Mesenchymal stem cell (in vitro differentiated cells and primary cell): ENCODE measurements around the gene EGLN3.

Source experiments
- DNase-seq: peaks from one replicate; pipeline ENCODE4 v3.0.0-alpha.2; 2013
- H2AFZ ChIP-seq: one replicate; pipeline ENCODE4 v1.6.1; 2013; ENCODE audit warnings: low read depth, mild to moderate bottlenecking, control low read depth, inconsistent platforms, low read length, moderate library complexity
- H2AK5ac ChIP-seq: 2 replicates; pipeline ENCODE4 v1.6.1; 2013; ENCODE audit warnings: low read length, moderate library complexity, mild to moderate bottlenecking, inconsistent platforms; ENCODE audit not compliant: severe bottlenecking
- H2BK120ac ChIP-seq: one replicate; pipeline ENCODE4 v1.6.1; 2013; ENCODE audit warnings: low read depth, mild to moderate bottlenecking, inconsistent platforms, low read length, moderate library complexity
- H2BK12ac ChIP-seq, 2 experiments: one replicate each; pipeline ENCODE4 v1.6.1; 2013; ENCODE audit warnings: inconsistent platforms in 2 of 2, low read length in 2 of 2, mild to moderate bottlenecking in 2 of 2, moderate library complexity in 2 of 2, control low read depth in 1 of 2
- H2BK15ac ChIP-seq: one replicate; pipeline ENCODE4 v1.6.1; 2013; ENCODE audit warnings: mild to moderate bottlenecking, low read depth, inconsistent platforms; ENCODE audit not compliant: poor library complexity, severe bottlenecking
- H2BK5ac ChIP-seq: 2 replicates; pipeline ENCODE4 v1.6.1; 2013; ENCODE audit warnings: low read depth, mild to moderate bottlenecking, low read length, control low read depth, inconsistent platforms; ENCODE audit not compliant: poor library complexity, severe bottlenecking
- H3K14ac ChIP-seq, 2 experiments: one replicate each; pipeline ENCODE4 v1.6.1; 2013; ENCODE audit warnings: inconsistent platforms in 2 of 2, low read length in 2 of 2, control low read depth in 1 of 2, mild to moderate bottlenecking in 1 of 2, moderate library complexity in 1 of 2
- H3K18ac ChIP-seq, 2 experiments: one replicate each; pipeline ENCODE4 v1.6.1; 2013; ENCODE audit warnings: inconsistent platforms in 2 of 2, low read length in 2 of 2, control low read depth in 1 of 2, low read depth in 1 of 2, mild to moderate bottlenecking in 1 of 2
- H3K23ac ChIP-seq, 2 experiments: one replicate each; pipeline ENCODE4 v1.6.1; 2013; ENCODE audit warnings: inconsistent platforms in 2 of 2, low read length in 2 of 2, mild to moderate bottlenecking in 2 of 2, moderate library complexity in 2 of 2, control low read depth in 1 of 2
- H3K27ac ChIP-seq: 2 replicates; pipeline ENCODE4 v1.5.1; 2013; ENCODE audit warnings: mild to moderate bottlenecking, moderate library complexity, low read length, control low read depth, inconsistent platforms; ENCODE audit not compliant: poor library complexity, severe bottlenecking
- H3K27me3 ChIP-seq, 2 experiments: 2 replicates each; pipeline versions ENCODE4 v1.6.1 to v1.7.0; 2013; ENCODE audit warnings: low read length in 2 of 2, mild to moderate bottlenecking in 2 of 2, moderate library complexity in 2 of 2, control low read depth in 1 of 2, inconsistent platforms in 1 of 2; ENCODE audit not compliant: control insufficient read depth in 1 of 2, insufficient read depth in 1 of 2
- H3K36me3 ChIP-seq, 2 experiments: 2 replicates each; pipeline versions ENCODE4 v1.6.1 to v1.7.0; 2013; ENCODE audit warnings: low read length in 2 of 2, control low read depth in 1 of 2, inconsistent platforms in 1 of 2, low read depth in 1 of 2, mild to moderate bottlenecking in 1 of 2; ENCODE audit not compliant: insufficient read depth in 2 of 2, control insufficient read depth in 1 of 2
- H3K4ac ChIP-seq, 2 experiments: one replicate each; pipeline ENCODE4 v1.6.1; 2013; ENCODE audit warnings: inconsistent platforms in 2 of 2, low read length in 2 of 2, mild to moderate bottlenecking in 2 of 2, moderate library complexity in 2 of 2, control low read depth in 1 of 2, low read depth in 1 of 2
- H3K4me1 ChIP-seq: 2 replicates; pipeline ENCODE4 v1.6.1; 2013; ENCODE audit warnings: low read depth, low read length, control low read depth; ENCODE audit not compliant: control insufficient read depth, insufficient read depth
- H3K4me2 ChIP-seq: 2 replicates; pipeline ENCODE4 v1.6.1; 2013; ENCODE audit warnings: low read length, mild to moderate bottlenecking, inconsistent platforms; ENCODE audit not compliant: poor library complexity, severe bottlenecking
- H3K4me3 ChIP-seq, 2 experiments: 2 replicates each; pipeline versions ENCODE4 v1.5.1 to v1.7.0; 2013; ENCODE audit warnings: low read length in 2 of 2, mild to moderate bottlenecking in 2 of 2, control low read depth in 1 of 2, low read depth in 1 of 2; ENCODE audit not compliant: insufficient read depth in 1 of 2
- H3K79me1 ChIP-seq: replicated peaks from 2 replicates; pipeline ENCODE4 v1.6.1; 2013; ENCODE audit warnings: mild to moderate bottlenecking, control low read depth, low read length, inconsistent platforms; ENCODE audit not compliant: poor library complexity, severe bottlenecking
- H3K9ac ChIP-seq: 2 replicates; pipeline ENCODE4 v1.7.0; 2013; ENCODE audit warnings: mild to moderate bottlenecking, low read length, moderate library complexity
- H3K9me3 ChIP-seq: 2 replicates; pipeline ENCODE4 v1.7.0; 2013; ENCODE audit warnings: mild to moderate bottlenecking, low read length; ENCODE audit not compliant: control insufficient read depth
- H4K8ac ChIP-seq: one replicate; pipeline ENCODE4 v1.6.1; 2013; ENCODE audit warnings: inconsistent platforms, mild to moderate bottlenecking, low read length, moderate library complexity
- H4K91ac ChIP-seq: one replicate; pipeline ENCODE4 v1.6.1; 2013; ENCODE audit warnings: mild to moderate bottlenecking, low read length, inconsistent platforms
- WGBS: methylation state at CpG from one replicate; pipeline ENCODE4 v1.1.7; 2013; ENCODE audit warnings: mixed read lengths; 5-methylcytosine and 5-hydroxymethylcytosine counted together

EGLN3 gene

DNA sequence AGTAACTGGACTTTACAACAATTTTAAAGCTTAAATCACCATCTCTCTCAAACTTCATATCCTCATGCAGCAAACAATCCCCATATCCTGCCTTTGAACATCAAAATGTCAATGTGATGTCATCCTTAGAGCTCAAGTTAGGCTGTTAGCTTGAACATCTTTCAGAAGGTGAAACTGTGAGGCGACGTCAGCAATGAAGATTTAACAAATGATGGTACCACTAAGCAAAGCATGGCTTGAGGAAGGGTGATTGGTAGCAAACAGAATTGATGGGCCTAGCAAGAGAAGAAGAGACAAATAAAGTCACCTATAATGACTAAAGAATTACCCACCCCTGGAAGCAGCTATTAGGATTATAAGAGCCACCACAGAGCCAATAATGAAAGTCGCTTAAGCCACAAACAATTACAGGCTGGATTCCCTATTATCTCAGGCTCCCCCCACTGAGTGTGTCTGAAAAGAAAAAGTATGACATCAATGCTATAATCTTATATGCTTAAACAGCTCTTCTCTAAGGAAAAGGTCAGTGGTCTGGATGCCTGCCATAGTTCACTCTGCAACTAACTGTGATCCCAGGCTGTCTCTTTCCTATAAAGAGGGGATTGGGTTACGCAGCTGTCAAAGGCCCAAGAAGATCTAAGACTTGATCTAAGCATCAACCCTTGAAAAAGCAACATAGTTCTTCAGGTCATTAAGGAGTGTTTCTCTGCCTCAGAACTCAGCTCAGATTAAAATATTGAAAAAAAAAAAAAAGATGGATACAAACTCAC lies 18.1 kb downstream of the EGLN3 start:
- no peak for DNase-seq
- Histone ChIP-seq H3K4me2 (no peak overlapping the region), H3K4ac (no peak overlapping the region), H3K18ac (no peak overlapping the region), H2BK5ac (no peak overlapping the region), H3K36me3 (no peaks in the 10 kb centered on the region), H3K9ac (no peak overlapping the region), H3K27ac (no peak overlapping the region), H3K4me3 (no peak overlapping the region), H3K4me1 (no peaks in the 10 kb centered on the region), H3K79me1 (no peaks in the 10 kb centered on the region), H3K14ac (no peak overlapping the region), H3K23ac (no peak overlapping the region), H2BK120ac (no peak overlapping the region), H2AFZ (no peak overlapping the region), H2BK15ac (no peak overlapping the region), H2BK12ac (no peak overlapping the region), H3K27me3 (no peaks in the 10 kb centered on the region), H2AK5ac (no peak overlapping the region), H4K8ac (no peak overlapping the region), H3K9me3 (no peaks in the 10 kb centered on the region), H4K91ac (no peak overlapping the region)
- 93% methylated on average over 3 of the region's 4 CpGs for WGBS

DNA sequence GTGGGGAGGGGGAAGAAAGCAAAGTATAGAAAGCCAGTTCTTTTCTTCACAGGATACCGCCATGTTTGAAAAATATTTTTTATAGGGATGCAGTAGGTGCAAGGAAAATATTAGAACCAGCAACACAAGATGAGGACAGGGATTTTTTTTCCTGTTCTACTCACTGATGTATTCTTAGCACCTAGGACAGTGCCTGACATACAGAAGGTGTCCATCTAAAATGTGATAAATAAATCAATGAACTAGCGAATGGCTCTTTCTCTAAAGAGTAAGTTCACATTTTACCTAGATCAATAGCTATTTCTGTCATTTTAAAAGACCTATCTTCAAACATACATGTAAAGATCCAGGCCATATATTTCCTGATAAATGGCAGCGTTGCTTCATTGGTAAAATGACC lies 18.8 kb downstream of the EGLN3 start:
- Histone ChIP-seq H3K27me3 (no peaks in the 10 kb centered on the region), H4K91ac (no peak overlapping the region), H3K4me3 (no peak overlapping the region), H2BK15ac (no peak overlapping the region), H3K18ac (no peak overlapping the region), H2BK12ac (no peak overlapping the region), H3K4me2 (no peak overlapping the region), H3K14ac (no peak overlapping the region), H3K4me1 (no peaks in the 10 kb centered on the region), H2AK5ac (no peak overlapping the region), H3K4ac (no peak overlapping the region), H3K36me3 (no peaks in the 10 kb centered on the region), H2AFZ (no peak overlapping the region), H4K8ac (no peak overlapping the region), H2BK120ac (no peak overlapping the region), H3K23ac (no peak overlapping the region), H3K27ac (no peak overlapping the region), H2BK5ac (no peak overlapping the region), H3K9me3 (no peaks in the 10 kb centered on the region), H3K9ac (no peak overlapping the region), H3K79me1 (no peaks in the 10 kb centered on the region)
- 95% methylated on average over 3 of the region's 3 CpGs for WGBS
- DNase-seq, result no peak

DNA sequence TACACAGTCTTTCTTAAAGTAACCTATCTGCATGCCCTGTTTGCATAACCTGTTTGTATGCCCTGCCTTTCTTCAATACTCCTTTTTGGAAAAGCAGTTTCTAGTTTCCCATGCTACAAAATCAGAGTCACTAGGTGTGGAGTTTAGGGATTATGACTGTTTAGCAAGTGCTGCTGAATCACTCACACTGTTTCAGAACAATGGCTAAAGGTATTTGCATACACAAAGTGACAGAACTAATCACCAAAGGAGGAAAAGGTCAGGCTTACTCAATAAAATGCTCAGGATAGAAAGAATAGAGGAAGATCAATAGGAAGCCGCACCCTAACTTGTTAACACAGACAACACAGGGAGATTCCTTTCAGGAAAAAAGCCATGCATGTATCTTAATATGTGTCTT lies 19.4 kb downstream of the EGLN3 start:
- no peaks in the 10 kb centered on the region for H3K36me3 ChIP-seq
- no CpG with 5 or more reads among the region's 1 CpG for WGBS

DNA sequence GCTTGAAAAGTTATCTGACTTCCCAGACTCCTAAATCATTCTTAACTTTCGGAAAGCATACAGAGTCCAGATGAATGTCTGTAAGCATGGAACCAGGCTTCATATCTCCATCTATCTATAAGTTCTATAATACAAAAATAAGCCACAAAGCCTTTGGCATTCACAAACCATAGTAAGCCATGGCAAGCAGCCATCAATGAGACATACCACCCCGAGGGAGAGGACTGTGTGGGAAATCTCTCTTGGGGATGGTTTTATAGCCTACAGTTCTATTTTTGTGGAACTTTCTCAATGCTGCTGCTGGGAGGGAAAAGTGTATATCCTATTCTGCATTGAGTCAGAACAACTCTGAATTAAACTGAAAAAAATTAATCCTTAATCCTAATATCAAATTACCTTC lies 20.4 kb downstream of the EGLN3 start:
- DNase-seq, result no peak
- Histone ChIP-seq H2AK5ac (no peak overlapping the region), H3K27me3 (no peaks in the 10 kb centered on the region), H2BK15ac (no peak overlapping the region), H2BK120ac (no peak overlapping the region), H3K27ac (no peak overlapping the region), H2BK12ac (no peak overlapping the region), H3K4me3 (no peak overlapping the region), H3K4ac (no peak overlapping the region), H3K4me1 (no peaks in the 10 kb centered on the region), H3K23ac (no peak overlapping the region), H3K14ac (no peak overlapping the region), H3K18ac (no peak overlapping the region), H4K91ac (no peak overlapping the region), H2AFZ (no peak overlapping the region), H2BK5ac (no peak overlapping the region), H4K8ac (no peak overlapping the region), H3K9me3 (no peaks in the 10 kb centered on the region), H3K36me3 (no peaks in the 10 kb centered on the region), H3K79me1 (no peaks in the 10 kb centered on the region), H3K9ac (no peak overlapping the region), H3K4me2 (no peak overlapping the region)
- WGBS, result 80% methylated on average over 1 of the region's 2 CpGs

More for the DNA sequence above, 19.4 kb downstream of the EGLN3 start:
- Histone ChIP-seq H4K8ac (no peak overlapping the region), H3K9ac (no peak overlapping the region), H2BK12ac (no peak overlapping the region), H3K79me1 (no peaks in the 10 kb centered on the region), H3K14ac (no peak overlapping the region), H3K4me2 (no peak overlapping the region), H3K27me3 (no peaks in the 10 kb centered on the region), H2BK15ac (no peak overlapping the region), H2BK120ac (no peak overlapping the region), H3K4me1 (no peaks in the 10 kb centered on the region), H2AFZ (no peak overlapping the region), H3K23ac (no peak overlapping the region), H3K4ac (no peak overlapping the region), H3K27ac (no peak overlapping the region), H3K4me3 (no peak overlapping the region), H3K9me3 (no peaks in the 10 kb centered on the region), H3K18ac (no peak overlapping the region), H4K91ac (no peak overlapping the region), H2BK5ac (no peak overlapping the region), H2AK5ac (no peak overlapping the region)
- no peak for DNase-seq
